ENCODE results near the gene ABHD17A.

ABHD17A gene

GRCh38 chr19:1828279-1829238, 56.7 kb downstream of the ABHD17A start:
- Histone ChIP-seq H3K27me3 (replicated peaks; ENCODE audit: control insufficient read depth, insufficient read depth, low read length) (no peaks in the 10 kb centered on the region), H3K36me3 (ENCODE audit: control insufficient read depth, insufficient read depth, low read length, severe bottlenecking) (peaks cover 18% of the 10 kb centered on the region), H3K9ac (ENCODE audit: low read length) (no peak overlapping the region), H3K4me3 (ENCODE audit: low read length) (no peak overlapping the region), H3K4me1 (ENCODE audit: control insufficient read depth, insufficient read depth, low read length) (peaks cover 4% of the 10 kb centered on the region), H3K9me3 (ENCODE audit: control insufficient read depth, low read length) (no peaks in the 10 kb centered on the region)
- no peak for DNase-seq (ENCODE audit: low read depth)

- no peaks in the 10 kb centered on the region for H3K27me3 ChIP-seq (replicated peaks; ENCODE audit: control insufficient read depth, insufficient read depth, low read length)
- no peaks in the 10 kb centered on the region for H3K9me3 ChIP-seq (ENCODE audit: control insufficient read depth, low read length)
- H3K36me3 ChIP-seq (ENCODE audit: control insufficient read depth, insufficient read depth, low read length, severe bottlenecking), result peaks cover 18% of the 10 kb centered on the region
- no peak for DNase-seq (ENCODE audit: low read depth)
- peaks cover 4% of the 10 kb centered on the region for H3K4me1 ChIP-seq (ENCODE audit: control insufficient read depth, insufficient read depth, low read length)
- H3K9ac ChIP-seq (ENCODE audit: low read length), result no peak overlapping the region
- no peak overlapping the region for H3K4me3 ChIP-seq (ENCODE audit: low read length)
Observed at GRCh38 chr19:1827566-1828278, 57.6 kb downstream of the ABHD17A start.

All from adipocyte (in vitro differentiated cells).